SK-N-SH (cell line): ENCODE data around the gene SCARB1. TPM values are rescaled to one million over a fixed set of nuclear protein-coding genes. Genes with fewer than 3 reads are reported as not detected.

Experiments used
- CTCF ChIA-PET: fragments of 300-600, 350-600 bp; formaldehyde crosslinking; extraction: SDS; loops from one replicate; lab custom pipeline; 2021; lab: Yijun Ruan, JAX
- POLR2A ChIA-PET: fragments of 350-600 bp; sonication (Branson Sonifier 250); formaldehyde crosslinking; extraction: SDS; loops from one replicate; lab custom pipeline; 2020; ENCODE audit warnings: antibody characterized with exemption, inconsistent platforms; lab: Yijun Ruan, JAX
- DNase-seq: peaks from one replicate; pipeline ENCODE4 v3.0.0; 2012
- H2AFZ ChIP-seq: fragments of 200-600 bp; sonication (generic); 2 replicates; pipeline ENCODE4 v1.8.1; 2016; ENCODE audit warnings: antibody characterized with exemption, mild to moderate bottlenecking, low read depth
- H3F3A ChIP-seq: fragments of 200-600 bp; sonication (generic); replicated peaks from 2 replicates; pipeline ENCODE3; 2016; ENCODE audit warnings: antibody characterized with exemption, mild to moderate bottlenecking; ENCODE audit not compliant: insufficient read depth
- H3K27ac ChIP-seq, 2 experiments: fragments of 200-500 bp in 1 of 2; fragments of 200-600 bp in 1 of 2; sonication (Bioruptor generic) in 1 of 2; sonication (generic), shearing (Covaris generic) in 1 of 2; 2 replicates each; pipeline versions ENCODE4 v1.5.1 to v1.6.1; 2014 to 2016; ENCODE audit warnings: low read depth in 2 of 2, inconsistent platforms in 1 of 2, low read length in 1 of 2, mild to moderate bottlenecking in 1 of 2, mixed read lengths in 1 of 2
- H3K27me3 ChIP-seq: fragments of 200-600 bp; sonication (generic), shearing (Covaris generic); 2 replicates; pipeline ENCODE4 v1.6.1; 2016; ENCODE audit warnings: mixed run types; ENCODE audit not compliant: insufficient read depth
- H3K36me3 ChIP-seq, 2 experiments: fragments of 200-500 bp in 1 of 2; fragments of 200-600 bp in 1 of 2; sonication (Bioruptor generic) in 1 of 2; sonication (generic) in 1 of 2; replicated peaks in 1 of 2; 2 replicates each; pipeline versions ENCODE3 to v1.5.1; 2014 to 2016; ENCODE audit warnings: low read length in 1 of 2, mild to moderate bottlenecking in 1 of 2; ENCODE audit not compliant: insufficient read depth in 2 of 2, control insufficient read depth in 1 of 2
- H3K4me1 ChIP-seq, 2 experiments: fragments of 200-500 bp in 1 of 2; fragments of 200-600 bp in 1 of 2; sonication (Bioruptor generic) in 1 of 2; sonication (generic), shearing (Covaris generic) in 1 of 2; 2 replicates each; pipeline versions ENCODE4 v1.5.1 to v1.6.1; 2014 to 2016; ENCODE audit warnings: low read depth in 1 of 2, low read length in 1 of 2, mixed run types in 1 of 2; ENCODE audit not compliant: insufficient read depth in 2 of 2, control insufficient read depth in 1 of 2
- H3K4me2 ChIP-seq: fragments of 200-600 bp; sonication (generic), shearing (Covaris generic); 2 replicates; pipeline ENCODE4 v1.6.1; 2017; ENCODE audit warnings: mixed run types
- H3K4me3 ChIP-seq, 2 experiments: fragments of 200-500 bp in 1 of 2; fragments of 200-600 bp in 1 of 2; sonication (Bioruptor generic) in 1 of 2; sonication (generic), shearing (Covaris generic) in 1 of 2; 2 replicates each; pipeline versions ENCODE4 v1.5.1 to v1.8.1; 2014 to 2016; ENCODE audit warnings: low read depth in 2 of 2, inconsistent platforms in 1 of 2, low read length in 1 of 2, mild to moderate bottlenecking in 1 of 2, mixed read lengths in 1 of 2, moderate library complexity in 1 of 2
- H3K79me2 ChIP-seq: fragments of 200-600 bp; sonication (generic); 2 replicates; pipeline ENCODE4 v1.8.1; 2017; ENCODE audit warnings: mild to moderate bottlenecking; ENCODE audit not compliant: insufficient read depth
- H3K9ac ChIP-seq: fragments of 200-600 bp; sonication (generic); 2 replicates; pipeline ENCODE4 v1.6.1; 2017; ENCODE audit warnings: mixed run types
- H3K9me2 ChIP-seq: fragments of 200-600 bp; sonication (generic); 2 replicates; pipeline ENCODE4 v1.6.1; 2017; ENCODE audit warnings: mixed run types
- H3K9me3 ChIP-seq: fragments of 200-600 bp; sonication (generic); 2 replicates; pipeline ENCODE4 v1.6.1; 2017; ENCODE audit warnings: mixed run types, mild to moderate bottlenecking, moderate library complexity
- H4K20me1 ChIP-seq: fragments of 200-600 bp; sonication (generic); 2 replicates; pipeline ENCODE4 v1.6.1; 2017; ENCODE audit warnings: mild to moderate bottlenecking, mixed run types; ENCODE audit not compliant: insufficient read depth
- CHD2 ChIP-seq: fragments of 150-350 bp; IDR thresholded peaks from 2 replicates; pipeline ENCODE4 v1.6.1; 2018; ENCODE audit warnings: low read length; ENCODE audit not compliant: partially characterized antibody
- ELF1 ChIP-seq: IDR thresholded peaks from 2 replicates; pipeline ENCODE4 v1.4.0; 2012
- EP300 ChIP-seq, 2 experiments: IDR thresholded peaks; 2 replicates each; pipeline versions ENCODE4 v1.4.0 to v1.6.1; 2012; ENCODE audit warnings: borderline replicate concordance in 1 of 2, low read depth in 1 of 2, low read length in 1 of 2
- FOSL2 ChIP-seq: IDR thresholded peaks from 2 replicates; pipeline ENCODE4 v1.4.0; 2012; ENCODE audit warnings: low read depth, mild to moderate bottlenecking, moderate library complexity, borderline replicate concordance
- FOXJ3 ChIP-seq: sonication (generic); formaldehyde crosslinking; IDR thresholded peaks from 2 replicates; pipeline ENCODE4 v1.5.1; 2020; ENCODE audit warnings: mild to moderate bottlenecking, missing genetic modification reagents
- FOXM1 ChIP-seq: IDR thresholded peaks from 2 replicates; pipeline ENCODE4 v1.4.0; 2012; ENCODE audit warnings: low read depth, mild to moderate bottlenecking
- GATA2 ChIP-seq: sonication (generic); formaldehyde crosslinking; IDR thresholded peaks from 2 replicates; pipeline ENCODE4 v1.5.0; 2020; ENCODE audit warnings: mild to moderate bottlenecking, missing genetic modification reagents
- MEF2A ChIP-seq: IDR thresholded peaks from 2 replicates; pipeline ENCODE4 v1.4.0; 2012; ENCODE audit warnings: low read depth, borderline replicate concordance
- MXI1 ChIP-seq: IDR thresholded peaks from 2 replicates; pipeline ENCODE4 v1.6.1; 2012; ENCODE audit warnings: mild to moderate bottlenecking, low read depth, low read length, improper control_type of control experiment
- NFIC ChIP-seq: IDR thresholded peaks from 2 replicates; pipeline ENCODE4 v1.4.0; 2012; ENCODE audit warnings: borderline replicate concordance
- NRF1 ChIP-seq: IDR thresholded peaks from 2 replicates; pipeline ENCODE4 v1.6.1; 2012; ENCODE audit warnings: low read depth, mild to moderate bottlenecking, low read length
- RCOR1 ChIP-seq: fragments of 150-350 bp; IDR thresholded peaks from 2 replicates; pipeline ENCODE4 v1.6.1; 2017; ENCODE audit warnings: antibody characterized with exemption, low read length
- RFX5 ChIP-seq: IDR thresholded peaks from 2 replicates; pipeline ENCODE4 v1.6.1; 2012; ENCODE audit warnings: mild to moderate bottlenecking, improper control_type of control experiment, low read length
- SIN3A ChIP-seq: IDR thresholded peaks from 2 replicates; pipeline ENCODE4 v1.6.1; 2012; ENCODE audit warnings: low read depth, mild to moderate bottlenecking, low read length, moderate library complexity, borderline replicate concordance
- SMC3 ChIP-seq: IDR thresholded peaks from 2 replicates; pipeline ENCODE4 v1.6.1; 2012; ENCODE audit warnings: low read depth, low read length, improper control_type of control experiment
- TAF1 ChIP-seq: IDR thresholded peaks from 2 replicates; pipeline ENCODE4 v1.6.1; 2012; ENCODE audit warnings: low read depth, mild to moderate bottlenecking, low read length, moderate library complexity, borderline replicate concordance
- TCF12 ChIP-seq: IDR thresholded peaks from 2 replicates; pipeline ENCODE4 v1.4.0; 2012
- USF2 ChIP-seq: fragments of 150-350 bp; IDR thresholded peaks from 2 replicates; pipeline ENCODE4 v1.6.1; 2017; ENCODE audit warnings: antibody characterized with exemption, low read length, low read depth, borderline replicate concordance
- YY1 ChIP-seq: IDR thresholded peaks from 2 replicates; pipeline ENCODE4 v1.4.0; 2012; ENCODE audit warnings: low read depth, mild to moderate bottlenecking
- WGBS: methylation state at CpG from one replicate; pipeline ENCODE4 v1.1.6; 2017; ENCODE audit warnings: low lambda C conversion rate; 5-methylcytosine and 5-hydroxymethylcytosine counted together
- polyA plus RNA-seq, 3 experiments: library from polyadenylated mRNA; depleted of rRNA; stranded (reverse); fragments of >200 nt; gene quantifications; 2 replicates each; pipeline ENCODE4 v1.2.3, GENCODE V29; 2012
- TF ChIP-seq, protein P1 (sequence below): fragments of 150-350 bp; IDR thresholded peaks from 2 replicates; pipeline ENCODE4 v1.6.1; 2016; ENCODE audit warnings: mild to moderate bottlenecking, low read depth, low read length
- TF ChIP-seq, protein P2 (sequence below): IDR thresholded peaks from 2 replicates; pipeline ENCODE4 v1.4.0; 2012; ENCODE audit warnings: low read depth, borderline replicate concordance
- TF ChIP-seq, protein P3 (sequence below): fragments of 200-600 bp; sonication (generic); IDR thresholded peaks from 2 replicates; pipeline ENCODE4 v1.6.1; 2017; ENCODE audit warnings: antibody characterized with exemption, mild to moderate bottlenecking, moderate library complexity

The SCARB1 gene
- polyA plus RNA-seq, 1 of the 3 experiments (the other 2 are of a cell fraction) = 33.0 TPM

DNA sequence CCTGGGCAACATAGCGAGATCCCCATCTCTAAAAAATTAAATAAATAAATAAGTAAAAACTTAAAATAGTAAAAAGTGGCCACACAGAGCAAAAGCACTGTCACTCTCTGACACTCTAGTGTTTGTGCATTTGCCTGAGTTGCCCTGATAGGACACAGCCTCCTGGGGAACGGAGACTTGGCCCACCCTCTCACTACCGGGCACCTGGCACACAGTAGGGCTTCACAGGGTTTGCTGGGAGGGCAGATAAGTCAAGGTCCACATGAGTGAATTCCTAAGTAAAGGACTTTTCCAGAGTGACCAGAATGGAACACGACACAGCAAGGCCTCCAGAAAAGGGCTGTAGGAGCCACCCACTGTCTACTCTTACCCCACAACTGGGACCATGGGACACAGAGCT, 54.3 kb downstream of the SCARB1 start:
- Histone ChIP-seq H3F3A (no peaks in the 10 kb centered on the region), H3K4me2 (no peak overlapping the region), H3K9ac (no peak overlapping the region), H3K4me3 (no peak overlapping the region), H2AFZ (no peak overlapping the region), H3K27me3 (no peaks in the 10 kb centered on the region), H3K4me1 (peaks cover 0 to 28% of the 10 kb centered on the region in 2 experiments; a peak in 1 of 4 replicates), H3K9me2 (no peaks in the 10 kb centered on the region), H3K9me3 (no peaks in the 10 kb centered on the region), H3K79me2 (no peaks in the 10 kb centered on the region), H4K20me1 (no peaks in the 10 kb centered on the region), H3K27ac (no peak overlapping the region), H3K36me3 (peaks cover 0 to 6% of the 10 kb centered on the region in 2 experiments)
- WGBS = 88% methylated on average over 2 of the region's 4 CpGs
- CTCF ChIA-PET = interaction anchor here (1.1 to 1.4 kb wide), 2 partner anchors 11 to 97 kb away, joined by 3 to 4 read pairs; no protein-coding TSS in a partner anchor
- TF ChIP-seq EP300 (IDR thresholded peaks at IDR 0.05; ENCODE audit: borderline replicate concordance in 1 of 2, low read depth in 1 of 2, low read length in 1 of 2) (no peak), YY1 (no peak), MEF2A (no peak), CHD2 (no peak), FOSL2 (no peak), FOXJ3 (no peak), TCF12 (no peak), MXI1 (no peak), NRF1 (no peak), USF2 (no peak), SMC3 (no peak)
- POLR2A ChIA-PET = no interaction called here
- no peak for DNase-seq

- no peaks in the 10 kb centered on the region for H3K27me3 ChIP-seq
- no peaks in the 10 kb centered on the region for H3F3A ChIP-seq
- H3K9me2 ChIP-seq = no peaks in the 10 kb centered on the region
- no peaks in the 10 kb centered on the region for H3K36me3 ChIP-seq
- no peaks in the 10 kb centered on the region for H3K79me2 ChIP-seq
- POLR2A ChIA-PET = no interaction called here
- TF ChIP-seq RCOR1 (no peak), GATA2 (no peak), CHD2 (no peak), RFX5 (no peak), SMC3 (no peak), TCF12 (no peak), FOXM1 (no peak), ELF1 (no peak), NFIC (no peak), SIN3A (no peak), TAF1 (no peak)
- TF ChIP-seq, protein P1, sequence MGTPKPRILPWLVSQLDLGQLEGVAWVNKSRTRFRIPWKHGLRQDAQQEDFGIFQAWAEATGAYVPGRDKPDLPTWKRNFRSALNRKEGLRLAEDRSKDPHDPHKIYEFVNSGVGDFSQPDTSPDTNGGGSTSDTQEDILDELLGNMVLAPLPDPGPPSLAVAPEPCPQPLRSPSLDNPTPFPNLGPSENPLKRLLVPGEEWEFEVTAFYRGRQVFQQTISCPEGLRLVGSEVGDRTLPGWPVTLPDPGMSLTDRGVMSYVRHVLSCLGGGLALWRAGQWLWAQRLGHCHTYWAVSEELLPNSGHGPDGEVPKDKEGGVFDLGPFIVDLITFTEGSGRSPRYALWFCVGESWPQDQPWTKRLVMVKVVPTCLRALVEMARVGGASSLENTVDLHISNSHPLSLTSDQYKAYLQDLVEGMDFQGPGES = no peak
- TF ChIP-seq, protein P2, sequence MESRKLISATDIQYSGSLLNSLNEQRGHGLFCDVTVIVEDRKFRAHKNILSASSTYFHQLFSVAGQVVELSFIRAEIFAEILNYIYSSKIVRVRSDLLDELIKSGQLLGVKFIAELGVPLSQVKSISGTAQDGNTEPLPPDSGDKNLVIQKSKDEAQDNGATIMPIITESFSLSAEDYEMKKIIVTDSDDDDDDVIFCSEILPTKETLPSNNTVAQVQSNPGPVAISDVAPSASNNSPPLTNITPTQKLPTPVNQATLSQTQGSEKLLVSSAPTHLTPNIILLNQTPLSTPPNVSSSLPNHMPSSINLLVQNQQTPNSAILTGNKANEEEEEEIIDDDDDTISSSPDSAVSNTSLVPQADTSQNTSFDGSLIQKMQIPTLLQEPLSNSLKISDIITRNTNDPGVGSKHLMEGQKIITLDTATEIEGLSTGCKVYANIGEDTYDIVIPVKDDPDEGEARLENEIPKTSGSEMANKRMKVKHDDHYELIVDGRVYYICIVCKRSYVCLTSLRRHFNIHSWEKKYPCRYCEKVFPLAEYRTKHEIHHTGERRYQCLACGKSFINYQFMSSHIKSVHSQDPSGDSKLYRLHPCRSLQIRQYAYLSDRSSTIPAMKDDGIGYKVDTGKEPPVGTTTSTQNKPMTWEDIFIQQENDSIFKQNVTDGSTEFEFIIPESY = no peak
- TF ChIP-seq, protein P3, sequence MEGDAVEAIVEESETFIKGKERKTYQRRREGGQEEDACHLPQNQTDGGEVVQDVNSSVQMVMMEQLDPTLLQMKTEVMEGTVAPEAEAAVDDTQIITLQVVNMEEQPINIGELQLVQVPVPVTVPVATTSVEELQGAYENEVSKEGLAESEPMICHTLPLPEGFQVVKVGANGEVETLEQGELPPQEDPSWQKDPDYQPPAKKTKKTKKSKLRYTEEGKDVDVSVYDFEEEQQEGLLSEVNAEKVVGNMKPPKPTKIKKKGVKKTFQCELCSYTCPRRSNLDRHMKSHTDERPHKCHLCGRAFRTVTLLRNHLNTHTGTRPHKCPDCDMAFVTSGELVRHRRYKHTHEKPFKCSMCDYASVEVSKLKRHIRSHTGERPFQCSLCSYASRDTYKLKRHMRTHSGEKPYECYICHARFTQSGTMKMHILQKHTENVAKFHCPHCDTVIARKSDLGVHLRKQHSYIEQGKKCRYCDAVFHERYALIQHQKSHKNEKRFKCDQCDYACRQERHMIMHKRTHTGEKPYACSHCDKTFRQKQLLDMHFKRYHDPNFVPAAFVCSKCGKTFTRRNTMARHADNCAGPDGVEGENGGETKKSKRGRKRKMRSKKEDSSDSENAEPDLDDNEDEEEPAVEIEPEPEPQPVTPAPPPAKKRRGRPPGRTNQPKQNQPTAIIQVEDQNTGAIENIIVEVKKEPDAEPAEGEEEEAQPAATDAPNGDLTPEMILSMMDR = no peak
- TF ChIP-seq, all 33 proteins: peak for 0
- peaks cover 0 to 32% of the 10 kb centered on the region in 2 experiments; a peak in 1 of 4 replicates for H3K4me1 ChIP-seq
- H4K20me1 ChIP-seq = no peaks in the 10 kb centered on the region
- H3K9me3 ChIP-seq = no peaks in the 10 kb centered on the region
- WGBS = 94% methylated on average over 2 of the region's 2 CpGs
- no peak overlapping the region for H3K4me2 ChIP-seq
- H3K9ac ChIP-seq = no peak overlapping the region
- CTCF ChIA-PET = interaction anchor here (0.5 to 1.2 kb wide), 2 partner anchors 25 to 616 kb away, joined by 3 read pairs; no protein-coding TSS in a partner anchor
- H3K27ac ChIP-seq = no peak overlapping the region
- H3K4me3 ChIP-seq = no peak overlapping the region
- no peak for DNase-seq
- H2AFZ ChIP-seq = no peak overlapping the region
Measured at GRCh38 chr12:124808272-124808671, 55.4 kb downstream of the SCARB1 start.
